ENCODE results near the gene CDC42EP4. TPM values are rescaled to one million over a fixed set of nuclear protein-coding genes. Genes with fewer than 3 reads are reported as not detected.
A peak's percentile ranks its signal among the peaks of the same experiment; 100 is the strongest.

Gene CDC42EP4
- total RNA-seq, 4 donors from 2014 or later: 54.9 to 75.6 (median 69.6) TPM

DNA sequence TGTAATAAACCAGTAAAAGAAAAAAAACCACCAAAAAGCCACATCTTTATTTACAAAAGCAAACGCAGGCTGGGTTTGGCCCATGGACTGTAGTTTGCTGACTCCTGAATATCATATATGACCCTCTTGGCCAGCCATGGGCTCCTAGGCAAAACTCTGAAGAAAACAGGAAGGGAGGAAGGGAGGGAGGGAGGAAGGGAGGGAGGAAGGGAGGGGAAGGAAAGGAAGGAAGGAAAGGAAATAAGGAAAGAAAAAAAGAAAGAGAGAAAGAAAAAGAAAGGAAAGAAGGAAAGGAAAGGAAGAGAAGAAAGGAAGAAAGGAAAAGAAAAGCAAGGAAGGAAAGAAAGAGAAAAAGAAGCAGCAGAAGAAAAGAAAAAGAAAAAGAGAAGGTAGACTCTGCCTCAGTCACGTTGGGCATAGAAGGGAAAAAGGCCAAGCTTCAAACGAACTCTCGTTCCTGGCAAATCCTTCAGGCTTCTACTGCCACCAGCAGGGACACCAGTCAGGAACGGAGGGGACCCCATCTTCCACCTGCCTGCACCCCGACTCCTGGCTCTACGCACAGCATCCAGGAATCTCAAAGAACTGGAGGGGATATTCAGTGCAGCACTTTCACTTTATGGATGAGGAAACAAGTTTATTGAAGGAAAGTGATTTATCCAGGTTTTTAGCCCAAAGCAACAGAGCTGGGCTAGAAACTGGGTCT is 22.1 kb downstream of the CDC42EP4 start:
- Histone ChIP-seq H3K4me1 (peaks cover 75 to 95% (median 79%) of the 10 kb centered on the region in 4 donors), H3K9me3 (no peaks in the 10 kb centered on the region), H3K27ac (peak overlapping the region; percentile 83 to 90 (median 86)), H3K27me3 (no peaks in the 10 kb centered on the region), H3K36me3 (peaks cover 0 to 12% (median 6%) of the 10 kb centered on the region in 4 donors), H3K4me3 (no peak overlapping the region)
- 0 to 51% methylated on average over 1 to 7 of the region's 7 CpGs for WGBS, 2 donors (ENCODE audit: low coverage in 1 of 2)
- no peak for DNase-seq
- intact Hi-C loops (cut with DNase I; ENCODE audit: low total_unique reads): no loop called here
- TF ChIP-seq EP300 (IDR thresholded peaks at IDR 0.05; ENCODE audit: low read depth) (no peak), POLR2A (IDR thresholded peaks at IDR 0.05) (no peak), POLR2AphosphoS5 (IDR thresholded peaks at IDR 0.05) (no peak)
- TF ChIP-seq, protein P1, sequence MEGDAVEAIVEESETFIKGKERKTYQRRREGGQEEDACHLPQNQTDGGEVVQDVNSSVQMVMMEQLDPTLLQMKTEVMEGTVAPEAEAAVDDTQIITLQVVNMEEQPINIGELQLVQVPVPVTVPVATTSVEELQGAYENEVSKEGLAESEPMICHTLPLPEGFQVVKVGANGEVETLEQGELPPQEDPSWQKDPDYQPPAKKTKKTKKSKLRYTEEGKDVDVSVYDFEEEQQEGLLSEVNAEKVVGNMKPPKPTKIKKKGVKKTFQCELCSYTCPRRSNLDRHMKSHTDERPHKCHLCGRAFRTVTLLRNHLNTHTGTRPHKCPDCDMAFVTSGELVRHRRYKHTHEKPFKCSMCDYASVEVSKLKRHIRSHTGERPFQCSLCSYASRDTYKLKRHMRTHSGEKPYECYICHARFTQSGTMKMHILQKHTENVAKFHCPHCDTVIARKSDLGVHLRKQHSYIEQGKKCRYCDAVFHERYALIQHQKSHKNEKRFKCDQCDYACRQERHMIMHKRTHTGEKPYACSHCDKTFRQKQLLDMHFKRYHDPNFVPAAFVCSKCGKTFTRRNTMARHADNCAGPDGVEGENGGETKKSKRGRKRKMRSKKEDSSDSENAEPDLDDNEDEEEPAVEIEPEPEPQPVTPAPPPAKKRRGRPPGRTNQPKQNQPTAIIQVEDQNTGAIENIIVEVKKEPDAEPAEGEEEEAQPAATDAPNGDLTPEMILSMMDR (IDR thresholded peaks at IDR 0.05): no peak
- in situ Hi-C loops (cut with MboI; ENCODE audit: low pct_ligation_motif_present in 1 of 4, low pct_unique_long_range_greater_than_20kb in 1 of 4, low sequenced_read_pairs in 3 of 4): no loop called here

DNA sequence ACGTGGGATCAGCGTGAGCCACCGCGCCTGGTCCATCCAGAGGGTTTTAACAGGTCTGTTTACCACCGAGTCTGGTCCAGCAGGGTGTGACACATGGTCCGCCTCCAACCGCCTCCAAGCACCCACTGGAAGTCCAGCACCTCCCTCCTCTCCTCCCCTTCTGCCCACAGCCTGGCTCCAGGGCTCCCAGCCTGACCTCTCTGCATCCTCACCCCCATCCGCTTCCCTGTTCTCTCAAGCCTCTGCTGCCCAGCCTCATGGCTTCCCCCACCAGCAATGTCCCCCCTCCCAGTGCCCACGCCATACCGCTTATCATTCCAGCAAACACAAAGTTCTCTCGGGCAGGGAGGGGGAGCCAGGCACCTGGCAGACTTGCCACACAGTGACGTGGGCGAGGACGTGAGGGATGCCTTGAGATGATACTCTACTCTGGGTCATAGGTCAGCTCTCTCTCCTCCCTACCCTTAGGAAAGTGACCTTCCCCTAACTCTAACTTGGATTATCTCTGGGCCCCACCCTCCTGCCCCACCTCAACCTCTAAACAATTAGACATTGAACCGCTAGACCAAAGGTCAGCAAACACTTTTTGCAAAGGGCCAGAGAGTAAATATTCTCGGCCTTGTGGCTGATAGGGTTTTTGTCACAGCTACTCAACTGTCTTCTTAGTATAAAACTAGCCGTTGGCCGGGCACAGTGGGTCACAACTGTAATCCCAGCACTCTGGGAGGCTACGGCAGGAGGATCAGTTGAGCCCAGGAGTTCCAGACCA is 23.1 kb downstream of the CDC42EP4 start:
- TF ChIP-seq EP300 (IDR thresholded peaks at IDR 0.05; ENCODE audit: low read depth): peak; percentile 26
- no peak for TF ChIP-seq POLR2A (IDR thresholded peaks at IDR 0.05)
- TF ChIP-seq POLR2AphosphoS5 (IDR thresholded peaks at IDR 0.05): peak in 2 of 3 donors; percentile 51
- Histone ChIP-seq H3K27me3 (no peaks in the 10 kb centered on the region), H3K4me3 (no peak overlapping the region), H3K36me3 (peaks cover 0 to 15% (median 7%) of the 10 kb centered on the region in 4 donors), H3K27ac (peak overlapping the region; percentile 83 to 90 (median 86)), H3K4me1 (peaks cover 75 to 95% (median 78%) of the 10 kb centered on the region in 4 donors), H3K9me3 (no peaks in the 10 kb centered on the region)
- WGBS, 2 donors (ENCODE audit: low coverage in 1 of 2): 38% methylated on average over 19 of the region's 19 CpGs; no CpG with 5 or more reads in 1 of the 2 donors
- in situ Hi-C loops (cut with MboI; ENCODE audit: low pct_ligation_motif_present in 1 of 4, low pct_unique_long_range_greater_than_20kb in 1 of 4, low sequenced_read_pairs in 3 of 4) (no loop called here), intact Hi-C loops (cut with DNase I; ENCODE audit: low total_unique reads) (no loop called here)
- DNase-seq: peak; percentile 72

DNA sequence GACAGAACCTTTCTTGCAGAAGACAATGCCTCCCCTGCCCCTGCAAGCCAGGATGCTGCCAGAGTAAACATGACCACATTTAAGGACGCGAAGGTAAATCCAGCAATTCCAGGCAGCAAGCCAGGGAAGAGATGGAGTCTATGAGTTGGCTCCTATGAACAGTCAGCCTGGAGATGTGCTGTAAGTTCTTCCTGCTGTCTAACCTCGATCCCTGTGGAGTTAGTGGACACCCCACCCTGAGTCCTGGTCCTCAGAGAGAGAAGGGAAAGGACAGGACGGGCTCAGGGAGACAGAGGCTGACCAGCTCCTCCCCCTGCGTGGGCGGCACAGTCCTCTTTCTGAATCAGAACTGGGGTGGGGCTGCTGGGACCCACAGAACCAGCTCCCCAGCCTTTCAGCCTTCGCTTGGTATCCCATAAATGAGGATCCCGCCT is 24.9 kb downstream of the CDC42EP4 start:
- in situ Hi-C loops (cut with MboI; ENCODE audit: low pct_ligation_motif_present in 1 of 4, low pct_unique_long_range_greater_than_20kb in 1 of 4, low sequenced_read_pairs in 3 of 4): no loop called here
- 65% methylated on average over 8 of the region's 8 CpGs; no CpG with 5 or more reads in 1 of the 2 donors for WGBS, 2 donors (ENCODE audit: low coverage in 1 of 2)
- TF ChIP-seq EP300 (IDR thresholded peaks at IDR 0.05; ENCODE audit: low read depth) (no peak), POLR2AphosphoS5 (IDR thresholded peaks at IDR 0.05) (no peak), POLR2A (IDR thresholded peaks at IDR 0.05) (no peak)
- TF ChIP-seq, protein P1 (IDR thresholded peaks at IDR 0.05): no peak
- Histone ChIP-seq H3K4me1 (peaks cover 62 to 83% (median 65%) of the 10 kb centered on the region in 4 donors), H3K4me3 (no peak overlapping the region), H3K36me3 (peaks cover 0 to 16% (median 7%) of the 10 kb centered on the region in 4 donors), H3K27ac (peak overlapping the region; percentile 83 to 90 (median 86)), H3K27me3 (no peaks in the 10 kb centered on the region), H3K9me3 (no peaks in the 10 kb centered on the region)
- no peak for DNase-seq
- intact Hi-C loops (cut with DNase I; ENCODE audit: low total_unique reads): no loop called here

- TF ChIP-seq, protein P1 (IDR thresholded peaks at IDR 0.05): no peak
- TF ChIP-seq EP300 (IDR thresholded peaks at IDR 0.05; ENCODE audit: low read depth): no peak
- no peak for TF ChIP-seq POLR2A (IDR thresholded peaks at IDR 0.05)
- TF ChIP-seq POLR2AphosphoS5 (IDR thresholded peaks at IDR 0.05): no peak
- no peak overlapping the region for H3K4me3 ChIP-seq
- peak overlapping the region; percentile 83 to 90 (median 86) for H3K27ac ChIP-seq
- no peaks in the 10 kb centered on the region for H3K27me3 ChIP-seq
- in situ Hi-C loops (cut with MboI; ENCODE audit: low pct_ligation_motif_present in 1 of 4, low pct_unique_long_range_greater_than_20kb in 1 of 4, low sequenced_read_pairs in 3 of 4): no loop called here
- DNase-seq: no peak
- H3K36me3 ChIP-seq: peaks cover 0 to 16% (median 7%) of the 10 kb centered on the region in 4 donors
- H3K9me3 ChIP-seq: no peaks in the 10 kb centered on the region
- WGBS, 2 donors (ENCODE audit: low coverage in 1 of 2): 89% methylated on average over 52 of the region's 52 CpGs; no CpG with 5 or more reads in 1 of the 2 donors
- intact Hi-C loops (cut with DNase I; ENCODE audit: low total_unique reads): no loop called here
- H3K4me1 ChIP-seq: peaks cover 55 to 76% (median 59%) of the 10 kb centered on the region in 4 donors
Observed at GRCh38 chr17:73285916-73286862, 25.6 kb downstream of the CDC42EP4 start.
